GM12891 (cell line): ENCODE data around the gene EDEM2.
"Not testable (repeated sequence)": the region's sequence is repeated elsewhere in the genome, so short reads cannot be mapped to it uniquely, and the experiment has no call there.

ENCODE experiments used
- DNase-seq: peaks from one replicate; pipeline ENCODE4 v3.0.0; 2011; ENCODE audit warnings: low spot score; ENCODE audit not compliant: insufficient read length
- FAIRE-seq: peaks from 2 replicates; lab custom pipeline; 2011; peaks lifted over from hg19 to GRCh38; lab: Jason Lieb, UNC
- PAX5 ChIP-seq: IDR thresholded peaks from 2 replicates; pipeline ENCODE4 v1.6.1; 2011; ENCODE audit warnings: low read length, moderate library complexity, mild to moderate bottlenecking; ENCODE audit not compliant: insufficient read depth, severe bottlenecking
- POLR2A ChIP-seq: IDR thresholded peaks from 2 replicates; pipeline ENCODE4 v1.6.1; 2011; ENCODE audit warnings: low read depth, low read length, control low read depth
- POLR2AphosphoS5 ChIP-seq: IDR thresholded peaks from 2 replicates; pipeline ENCODE4 v1.6.1; 2011; ENCODE audit warnings: low read depth, low read length, control low read depth
- POU2F2 ChIP-seq: IDR thresholded peaks from 2 replicates; pipeline ENCODE4 v1.6.1; 2011; ENCODE audit warnings: low read depth, mild to moderate bottlenecking, control low read depth, low read length, moderate library complexity
- SPI1 ChIP-seq: IDR thresholded peaks from 2 replicates; pipeline ENCODE4 v1.6.1; 2011; ENCODE audit warnings: low read depth, low read length, control low read depth
- TAF1 ChIP-seq: IDR thresholded peaks from 2 replicates; pipeline ENCODE4 v1.6.1; 2011; ENCODE audit warnings: low read depth, low read length, control low read depth

Gene EDEM2

DNA sequence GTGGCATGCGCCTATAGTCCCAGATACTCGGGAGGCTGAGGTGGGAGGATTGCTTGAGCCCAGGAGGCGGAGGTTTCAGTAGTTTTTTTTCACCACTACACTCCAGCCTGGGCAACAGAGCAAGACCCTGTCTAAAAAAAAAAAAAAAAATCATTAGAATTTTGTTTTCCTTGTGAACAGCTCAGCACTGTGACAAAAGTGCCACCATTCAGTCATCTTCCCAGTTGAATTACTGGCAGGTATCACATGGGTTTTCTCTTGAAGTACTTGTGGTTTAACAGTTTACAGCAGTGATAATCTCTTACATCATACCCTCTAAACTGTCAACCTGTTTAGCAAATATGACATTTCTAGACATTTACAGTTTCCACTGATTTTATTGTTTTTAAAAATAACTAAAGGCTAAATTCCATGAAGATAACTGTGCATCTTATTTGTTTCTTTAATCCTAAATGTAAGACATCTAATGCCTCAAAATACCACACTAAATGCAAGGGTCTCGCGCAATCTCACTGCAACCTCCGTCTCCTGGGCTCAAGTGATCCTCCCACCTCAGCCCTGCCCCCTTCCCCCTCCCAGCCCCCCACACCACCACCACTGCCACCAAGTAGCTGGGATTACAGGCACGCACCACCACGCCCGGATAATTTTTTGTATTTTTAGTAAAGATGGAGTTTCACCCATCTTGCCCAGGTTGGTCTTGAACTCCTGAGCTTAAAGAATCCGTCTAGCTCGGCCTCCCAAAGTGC, 61.5 kb downstream of the EDEM2 start:
- no peak for FAIRE-seq
- no peak for TF ChIP-seq POLR2AphosphoS5
- DNase-seq = no peak

DNA sequence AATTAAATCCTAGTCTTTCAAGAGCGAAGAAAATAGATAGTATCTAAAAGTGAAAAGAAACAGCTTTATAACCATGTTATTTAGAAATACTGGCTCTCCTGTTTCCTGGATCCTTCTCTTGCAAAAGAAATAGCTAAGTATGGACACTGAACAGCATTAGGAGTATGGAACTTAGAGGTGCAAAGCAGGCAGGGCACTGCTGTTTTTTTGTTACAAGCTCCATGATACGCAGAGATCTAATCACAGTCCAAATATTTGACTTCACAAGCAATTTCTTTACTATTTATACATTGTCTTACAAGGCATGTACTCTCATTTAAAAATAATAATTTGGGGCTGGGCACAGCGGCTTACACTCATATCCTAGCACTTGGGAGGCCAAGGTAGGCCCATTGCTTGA, 62.1 kb downstream of the EDEM2 start:
- DNase-seq (no peak), FAIRE-seq (no peak)
- TF ChIP-seq TAF1 (no peak), POLR2AphosphoS5 (no peak), POLR2A (no peak), POU2F2 (no peak), SPI1 (no peak), PAX5 (no peak)

DNA sequence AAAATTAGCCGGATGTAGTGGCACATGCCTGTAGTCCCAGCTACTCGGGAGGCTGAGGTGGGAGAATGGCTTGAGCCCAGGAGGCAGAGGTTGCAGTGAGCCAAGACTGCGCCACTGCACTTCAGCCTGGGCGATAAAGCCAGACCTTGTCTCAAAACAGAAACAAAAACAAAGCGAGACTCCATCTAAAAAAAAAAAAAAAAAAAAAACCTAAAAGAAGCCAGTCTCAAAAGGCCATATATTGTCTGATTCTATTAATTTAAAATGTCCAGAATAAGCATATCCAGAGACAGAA, 66.8 kb downstream of the EDEM2 start:
- FAIRE-seq, DNase-seq: not testable (repeated sequence)

DNA sequence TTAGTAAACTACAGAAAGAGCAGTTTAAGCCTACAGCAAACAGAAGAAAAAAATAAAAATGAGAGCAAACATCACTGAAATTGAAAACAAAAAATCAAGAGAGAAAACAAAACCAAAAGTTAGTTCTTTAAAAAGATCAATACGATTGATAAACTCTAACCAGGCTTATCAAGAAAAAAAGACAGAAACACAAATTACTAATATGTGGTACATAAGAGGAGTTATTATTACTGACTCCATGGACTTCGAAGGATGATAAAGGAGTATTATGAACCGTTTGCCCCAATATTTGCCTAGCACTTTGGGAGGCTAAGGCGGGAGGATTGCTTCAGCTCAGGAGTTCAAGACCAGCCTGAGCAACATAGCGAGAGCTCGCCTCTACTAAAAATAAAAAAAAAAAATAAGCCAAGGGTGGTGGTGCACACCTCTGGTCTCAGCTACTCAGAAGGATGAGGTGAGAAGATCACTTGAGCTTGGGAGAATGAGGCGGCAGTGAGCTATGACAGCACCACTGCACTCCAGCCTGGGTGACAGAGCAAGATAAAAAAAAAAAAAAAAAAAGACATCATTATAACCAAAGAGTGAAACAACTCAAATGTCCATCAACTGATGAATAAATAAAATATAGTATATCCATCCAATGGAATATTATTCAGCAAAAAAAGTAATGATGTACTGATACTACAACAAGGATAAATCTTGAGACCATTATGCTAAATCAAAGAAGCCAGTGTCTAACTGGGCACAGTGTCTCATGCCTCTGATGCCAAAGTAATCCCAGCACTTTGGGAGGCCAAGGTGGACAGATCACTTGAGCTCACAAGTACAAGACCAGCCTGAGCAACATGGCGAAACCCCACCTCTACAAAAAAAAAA, 67.4 kb downstream of the EDEM2 start:
- DNase-seq (no peak), FAIRE-seq (no peak)
- TF ChIP-seq POU2F2 = no peak
- TF ChIP-seq POLR2A = no peak
- TF ChIP-seq POLR2AphosphoS5 = no peak
- no peak for TF ChIP-seq PAX5
- TF ChIP-seq SPI1 = no peak

GRCh38 chr20:35077872-35078271, 69.3 kb downstream of the EDEM2 start:
- FAIRE-seq = no peak
- no peak for DNase-seq

GRCh38 chr20:35077341-35077740, 69.8 kb downstream of the EDEM2 start:
- DNase-seq (no peak), FAIRE-seq (no peak)
- TF ChIP-seq PAX5 (no peak), POLR2A (no peak), TAF1 (no peak), POLR2AphosphoS5 (no peak), SPI1 (no peak), POU2F2 (no peak)

More at GRCh38 chr20:35077872-35078271, 69.3 kb downstream of the EDEM2 start:
- no peak for TF ChIP-seq SPI1
- no peak for TF ChIP-seq TAF1
- TF ChIP-seq POLR2AphosphoS5 = no peak
- no peak for TF ChIP-seq POLR2A
- no peak for TF ChIP-seq PAX5
- no peak for TF ChIP-seq POU2F2

DNA sequence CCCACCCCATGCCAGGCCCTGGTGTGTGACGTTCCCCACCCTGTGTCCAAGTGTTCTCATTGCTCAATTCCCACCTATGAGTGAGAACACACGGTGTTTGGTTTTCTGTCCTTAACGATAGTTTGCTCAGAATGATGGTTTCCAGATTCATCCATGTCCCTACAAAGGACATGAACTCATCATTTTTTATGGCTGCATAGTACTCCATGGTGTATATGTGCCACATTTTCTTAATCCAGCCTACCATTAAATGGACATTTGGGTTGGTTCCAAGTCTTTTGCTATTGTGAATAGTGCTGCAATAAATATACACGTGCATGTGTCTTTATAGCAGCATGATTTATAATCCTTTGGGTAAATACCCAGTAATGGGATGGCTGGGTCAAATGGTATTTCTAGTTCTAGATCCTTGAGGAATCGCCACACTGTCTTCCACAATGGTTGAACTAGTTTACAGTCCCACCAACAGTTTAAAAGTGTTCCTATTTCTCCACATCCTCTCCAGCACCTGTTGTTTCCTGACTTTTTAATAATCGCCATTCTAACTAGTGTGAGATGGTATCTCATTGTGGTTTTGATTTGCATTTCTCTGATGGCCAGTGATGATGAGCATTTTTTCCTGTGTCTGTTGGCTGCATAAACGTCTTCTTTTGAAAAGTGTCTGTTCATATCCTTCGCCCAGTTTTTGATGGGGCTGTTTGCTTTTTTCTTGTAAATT, 75.5 kb downstream of the EDEM2 start:
- not testable (repeated sequence) for FAIRE-seq, DNase-seq

DNA sequence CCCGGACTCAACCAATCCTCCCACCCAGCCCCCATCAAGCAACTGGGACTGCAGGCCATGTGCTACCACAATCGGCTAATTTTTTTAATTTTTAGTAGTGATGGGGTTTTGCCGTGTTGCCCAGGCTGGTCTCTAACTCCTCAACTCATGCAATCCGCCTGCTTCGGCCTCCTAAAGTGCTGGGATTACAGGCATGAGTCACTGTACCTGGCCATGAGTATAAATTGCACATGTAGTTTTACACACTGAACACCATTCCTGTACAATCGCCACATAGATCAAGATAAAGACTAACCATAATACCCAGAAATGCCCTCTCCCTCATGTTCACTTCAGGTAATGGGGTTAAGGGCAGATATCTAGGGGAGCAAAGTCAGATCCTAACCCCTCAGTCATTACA, 80.9 kb downstream of the EDEM2 start:
- FAIRE-seq (no peak), DNase-seq (no peak)

More for the DNA sequence above, 80.9 kb downstream of the EDEM2 start:
- TF ChIP-seq POLR2AphosphoS5 (no peak), TAF1 (no peak), SPI1 (no peak)
